ENCODE measurements around the gene SLC50A1.
"Not testable (repeated sequence)": the region's sequence is repeated elsewhere in the genome, so short reads cannot be mapped to it uniquely, and the experiment has no call there.

The SLC50A1 gene

DNA sequence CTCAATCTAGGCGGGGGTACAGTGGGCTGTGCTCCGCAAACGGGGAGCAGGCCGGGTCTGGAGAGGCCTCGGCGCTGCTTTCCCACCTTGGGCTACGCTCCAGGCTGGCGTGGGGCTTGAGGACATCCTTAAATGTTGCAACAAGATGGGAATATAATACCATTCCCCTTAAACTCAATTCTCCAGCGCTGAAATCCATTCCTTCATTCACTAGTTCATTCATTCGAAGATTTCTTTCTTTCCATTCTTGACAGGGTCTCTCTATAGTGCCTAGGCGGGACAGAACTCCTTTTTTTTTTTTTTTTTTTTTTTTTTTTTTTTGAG, 4.9 kb downstream of the SLC50A1 start:
- H3K4me3 ChIP-seq (ENCODE audit: low read depth in 1 of 2, low read length in 1 of 2) = peak overlapping the region; percentile 65 to 87
- no peaks in the 10 kb centered on the region for H3K27me3 ChIP-seq
- TF ChIP-seq, protein P1, sequence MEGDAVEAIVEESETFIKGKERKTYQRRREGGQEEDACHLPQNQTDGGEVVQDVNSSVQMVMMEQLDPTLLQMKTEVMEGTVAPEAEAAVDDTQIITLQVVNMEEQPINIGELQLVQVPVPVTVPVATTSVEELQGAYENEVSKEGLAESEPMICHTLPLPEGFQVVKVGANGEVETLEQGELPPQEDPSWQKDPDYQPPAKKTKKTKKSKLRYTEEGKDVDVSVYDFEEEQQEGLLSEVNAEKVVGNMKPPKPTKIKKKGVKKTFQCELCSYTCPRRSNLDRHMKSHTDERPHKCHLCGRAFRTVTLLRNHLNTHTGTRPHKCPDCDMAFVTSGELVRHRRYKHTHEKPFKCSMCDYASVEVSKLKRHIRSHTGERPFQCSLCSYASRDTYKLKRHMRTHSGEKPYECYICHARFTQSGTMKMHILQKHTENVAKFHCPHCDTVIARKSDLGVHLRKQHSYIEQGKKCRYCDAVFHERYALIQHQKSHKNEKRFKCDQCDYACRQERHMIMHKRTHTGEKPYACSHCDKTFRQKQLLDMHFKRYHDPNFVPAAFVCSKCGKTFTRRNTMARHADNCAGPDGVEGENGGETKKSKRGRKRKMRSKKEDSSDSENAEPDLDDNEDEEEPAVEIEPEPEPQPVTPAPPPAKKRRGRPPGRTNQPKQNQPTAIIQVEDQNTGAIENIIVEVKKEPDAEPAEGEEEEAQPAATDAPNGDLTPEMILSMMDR (IDR thresholded peaks at IDR 0.05) = no peak
- H3K4me1 ChIP-seq (ENCODE audit: control insufficient read depth in 1 of 2, insufficient read depth in 1 of 2, low read depth in 1 of 2, low read length in 1 of 2) = peaks cover 25 to 29% of the 10 kb centered on the region in 2 experiments
- H3K36me3 ChIP-seq = no peaks in the 10 kb centered on the region
- H3K9me3 ChIP-seq = no peaks in the 10 kb centered on the region
- peak overlapping the region; percentile 87 for H3K27ac ChIP-seq

DNA sequence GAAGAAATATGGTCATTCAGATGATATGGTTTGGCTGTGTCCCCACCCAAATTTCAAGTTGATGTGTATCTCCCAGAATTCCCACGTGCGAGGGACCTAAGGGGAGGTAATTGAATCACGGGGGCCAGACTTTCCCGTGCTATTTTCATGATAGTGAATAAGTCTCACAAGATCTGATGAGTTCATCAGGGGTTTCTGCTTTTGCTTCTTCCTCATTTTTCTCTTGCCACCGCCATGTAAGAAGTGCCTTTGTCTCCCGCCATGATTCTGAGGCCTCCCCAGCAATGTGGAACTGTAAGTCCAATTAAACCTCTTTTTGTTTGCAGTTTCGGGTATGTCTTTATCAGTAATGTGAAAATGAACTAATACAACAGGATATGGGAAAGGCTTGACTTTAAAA, 6.1 kb downstream of the SLC50A1 start:
- Histone ChIP-seq H3K9me3 (no peaks in the 10 kb centered on the region), H3K4me3 (ENCODE audit: low read depth in 1 of 2, low read length in 1 of 2) (no peak overlapping the region), H3K27ac (no peak overlapping the region), H3K36me3 (no peaks in the 10 kb centered on the region), H3K4me1 (ENCODE audit: control insufficient read depth in 1 of 2, insufficient read depth in 1 of 2, low read depth in 1 of 2, low read length in 1 of 2) (peaks cover 22 to 26% of the 10 kb centered on the region in 2 experiments), H3K27me3 (no peaks in the 10 kb centered on the region)
- TF ChIP-seq, protein P1 (IDR thresholded peaks at IDR 0.05) = no peak

DNA sequence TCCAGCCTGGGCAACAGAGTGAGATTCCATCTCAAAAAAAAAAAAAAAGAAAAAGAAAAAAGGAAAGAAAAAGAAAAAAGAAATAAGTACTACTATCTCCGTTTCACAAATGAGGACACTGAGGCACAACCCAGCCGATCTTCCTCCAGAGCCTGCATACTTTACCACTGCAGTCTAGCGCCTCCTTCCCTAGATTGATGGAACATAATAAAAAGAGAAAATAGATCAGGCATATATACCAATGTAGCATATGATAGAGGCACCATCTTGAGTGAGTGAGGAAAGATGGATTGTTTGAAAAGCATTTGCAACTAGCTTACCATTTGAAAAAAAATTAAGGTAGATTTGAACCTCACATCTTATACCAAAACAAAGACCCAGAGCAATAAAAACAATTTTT, 9.8 kb downstream of the SLC50A1 start:
- Histone ChIP-seq H3K27me3 (no peaks in the 10 kb centered on the region), H3K4me3 (ENCODE audit: low read depth in 1 of 2, low read length in 1 of 2) (no peak overlapping the region), H3K27ac (no peak overlapping the region), H3K36me3 (no peaks in the 10 kb centered on the region), H3K9me3 (no peaks in the 10 kb centered on the region), H3K4me1 (ENCODE audit: control insufficient read depth in 1 of 2, insufficient read depth in 1 of 2, low read depth in 1 of 2, low read length in 1 of 2) (peaks cover 2% of the 10 kb centered on the region in 2 experiments)
- TF ChIP-seq, protein P1 (IDR thresholded peaks at IDR 0.05) = no peak

DNA sequence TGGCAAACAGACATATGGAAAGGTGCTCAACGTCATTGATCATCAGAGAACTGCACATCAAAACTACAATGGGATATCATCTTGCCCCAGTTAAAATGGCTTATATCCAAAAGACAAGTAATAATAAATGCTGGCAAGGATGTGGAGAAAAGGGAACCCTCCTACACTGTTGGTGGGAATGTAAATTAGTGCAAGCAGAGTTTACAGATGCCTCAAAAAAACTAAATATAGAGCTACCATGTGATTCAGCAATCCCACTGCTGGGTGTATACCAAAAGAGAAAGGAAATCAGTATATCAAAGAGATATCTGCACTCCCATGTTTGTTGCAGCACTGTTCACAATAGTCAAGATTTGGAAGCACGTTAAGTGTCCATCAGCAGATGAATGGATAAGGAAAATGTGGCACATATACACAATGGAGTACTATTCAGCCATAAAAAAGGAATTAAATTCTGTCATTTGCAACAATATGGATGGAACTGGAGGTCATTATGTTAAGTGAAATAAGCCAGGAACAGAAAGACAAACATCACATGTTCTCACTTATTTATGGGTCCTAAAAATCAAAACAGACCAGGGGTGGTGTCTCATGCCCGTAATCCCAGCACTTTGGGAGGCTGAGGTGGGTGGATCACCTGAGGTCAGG, 20.5 kb downstream of the SLC50A1 start:
- H3K4me3 ChIP-seq (ENCODE audit: low read depth in 1 of 2, low read length in 1 of 2); H3K4me1 ChIP-seq (ENCODE audit: control insufficient read depth in 1 of 2, insufficient read depth in 1 of 2, low read depth in 1 of 2, low read length in 1 of 2); H3K27me3 ChIP-seq; H3K27ac ChIP-seq; H3K36me3 ChIP-seq; H3K9me3 ChIP-seq: not testable (repeated sequence)

DNA sequence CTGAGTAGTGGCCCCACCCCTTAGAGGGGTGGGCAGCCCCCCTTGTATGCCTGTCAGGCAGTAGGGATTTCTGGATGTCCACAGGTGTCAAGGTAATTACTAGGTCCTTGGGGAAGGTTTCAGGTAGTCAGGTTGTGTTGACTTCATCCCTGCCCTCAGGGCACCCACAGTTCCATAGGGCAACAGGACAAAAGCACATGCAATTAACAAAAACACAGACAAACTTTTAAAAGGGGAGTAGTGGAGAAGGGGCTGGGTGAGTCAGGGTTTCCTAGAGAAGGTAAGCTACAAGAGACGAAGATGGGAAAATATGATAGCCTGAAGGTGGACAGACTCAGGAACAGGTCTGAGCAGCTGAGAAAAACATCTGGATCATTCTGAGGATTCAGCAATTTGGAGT, 23.3 kb downstream of the SLC50A1 start:
- Histone ChIP-seq H3K27me3 (no peaks in the 10 kb centered on the region), H3K9me3 (no peaks in the 10 kb centered on the region), H3K4me1 (ENCODE audit: control insufficient read depth in 1 of 2, insufficient read depth in 1 of 2, low read depth in 1 of 2, low read length in 1 of 2) (no peaks in the 10 kb centered on the region), H3K27ac (no peak overlapping the region), H3K4me3 (ENCODE audit: low read depth in 1 of 2, low read length in 1 of 2) (no peak overlapping the region), H3K36me3 (no peaks in the 10 kb centered on the region)
- TF ChIP-seq, protein P1 (IDR thresholded peaks at IDR 0.05) = no peak

DNA sequence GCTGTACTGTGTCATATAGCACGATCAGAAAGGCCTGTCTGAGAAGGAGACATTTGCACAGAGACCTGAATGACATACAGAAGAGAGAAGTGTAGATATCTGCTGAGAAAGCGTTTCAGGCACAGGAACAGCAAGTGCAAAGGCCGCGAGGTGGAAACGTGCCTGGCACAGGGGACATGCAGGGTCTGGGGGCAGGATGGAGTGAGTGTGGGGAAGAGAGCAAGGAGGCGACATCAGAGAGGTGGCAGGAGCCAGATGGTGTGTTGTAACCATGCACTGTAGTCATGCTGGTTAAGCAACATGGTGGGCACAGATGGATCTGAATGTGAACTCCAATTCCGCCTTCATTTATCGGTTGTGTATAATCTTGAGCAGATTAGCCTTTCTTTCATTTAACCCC, 24.5 kb downstream of the SLC50A1 start:
- Histone ChIP-seq H3K4me1 (ENCODE audit: control insufficient read depth in 1 of 2, insufficient read depth in 1 of 2, low read depth in 1 of 2, low read length in 1 of 2) (no peaks in the 10 kb centered on the region), H3K36me3 (no peaks in the 10 kb centered on the region), H3K4me3 (ENCODE audit: low read depth in 1 of 2, low read length in 1 of 2) (no peak overlapping the region), H3K27ac (no peak overlapping the region), H3K9me3 (no peaks in the 10 kb centered on the region), H3K27me3 (no peaks in the 10 kb centered on the region)
- TF ChIP-seq, protein P1 (IDR thresholded peaks at IDR 0.05) = no peak

DNA sequence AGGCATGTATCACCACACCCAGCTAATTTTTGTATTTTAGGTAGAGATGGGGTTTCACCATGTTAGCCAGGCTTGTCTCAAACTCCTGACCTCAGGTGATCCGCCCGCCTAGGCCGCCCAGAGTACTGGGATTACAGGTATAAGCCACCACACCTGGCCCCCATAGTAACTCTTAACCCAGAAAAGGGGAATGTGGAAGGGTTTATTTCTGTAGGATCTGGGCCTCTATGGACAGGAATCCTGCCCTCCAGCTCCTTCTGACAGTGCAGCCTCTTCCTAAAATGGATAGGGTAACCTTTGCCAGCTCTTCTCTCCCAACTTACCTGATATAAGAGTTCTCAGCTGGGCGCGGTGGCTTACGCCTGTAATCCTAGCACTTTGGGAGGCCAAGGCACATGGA, 27.0 kb downstream of the SLC50A1 start:
- peaks cover 20% of the 10 kb centered on the region for H3K27me3 ChIP-seq
- not testable (repeated sequence) for H3K4me3 ChIP-seq (ENCODE audit: low read depth in 1 of 2, low read length in 1 of 2); H3K36me3 ChIP-seq; H3K9me3 ChIP-seq; H3K27ac ChIP-seq
- H3K4me1 ChIP-seq (ENCODE audit: control insufficient read depth in 1 of 2, insufficient read depth in 1 of 2, low read depth in 1 of 2, low read length in 1 of 2) = peaks cover 9 to 13% of the 10 kb centered on the region in 2 experiments

DNA sequence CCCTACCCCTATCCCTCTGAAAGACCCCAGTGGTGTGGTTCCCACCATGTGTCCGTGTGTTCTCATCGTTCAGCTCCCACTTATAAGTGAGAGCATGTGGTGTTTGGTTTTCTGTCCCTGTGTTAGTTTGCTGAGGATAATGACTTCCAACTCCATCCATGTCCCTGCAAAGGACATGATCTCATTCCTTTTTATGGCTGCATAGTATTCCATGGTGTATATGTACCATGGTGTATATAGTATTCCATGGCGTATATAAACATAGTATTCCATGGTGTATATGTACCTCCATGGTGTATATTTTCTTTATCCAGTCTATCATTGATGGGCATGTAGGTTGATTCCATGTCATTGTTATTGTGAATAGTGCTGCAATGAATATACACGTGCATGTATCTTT, 28.1 kb downstream of the SLC50A1 start:
- not testable (repeated sequence) for H3K9me3 ChIP-seq; H3K27ac ChIP-seq; H3K36me3 ChIP-seq; H3K4me3 ChIP-seq (ENCODE audit: low read depth in 1 of 2, low read length in 1 of 2)
- H3K4me1 ChIP-seq (ENCODE audit: control insufficient read depth in 1 of 2, insufficient read depth in 1 of 2, low read depth in 1 of 2, low read length in 1 of 2) = peaks cover 13 to 18% of the 10 kb centered on the region in 2 experiments
- peaks cover 21% of the 10 kb centered on the region for H3K27me3 ChIP-seq

DNA sequence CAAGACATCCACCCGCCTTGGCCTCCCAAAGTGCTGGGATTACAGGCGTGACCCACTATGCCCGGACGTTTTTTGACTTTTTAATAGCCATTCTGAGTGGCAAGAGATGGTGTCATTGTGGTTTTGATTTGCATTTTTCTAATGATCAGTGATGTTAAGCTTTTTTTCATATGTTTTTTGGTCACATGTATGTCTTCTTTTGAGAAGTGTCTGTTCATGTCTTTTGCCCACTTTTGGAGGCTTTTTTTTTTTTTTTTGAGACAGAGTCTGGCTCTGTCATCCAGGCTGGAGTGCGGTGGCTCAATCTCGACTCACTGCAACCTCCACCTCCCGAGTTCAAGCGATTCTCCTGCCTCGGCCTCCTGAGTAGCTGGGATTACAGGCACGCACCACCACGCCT, 29.0 kb downstream of the SLC50A1 start:
- H3K27ac ChIP-seq; H3K9me3 ChIP-seq; H3K4me3 ChIP-seq (ENCODE audit: low read depth in 1 of 2, low read length in 1 of 2): not testable (repeated sequence)
- peaks cover 10% of the 10 kb centered on the region for H3K36me3 ChIP-seq
- H3K4me1 ChIP-seq (ENCODE audit: control insufficient read depth in 1 of 2, insufficient read depth in 1 of 2, low read depth in 1 of 2, low read length in 1 of 2) = peaks cover 13 to 18% of the 10 kb centered on the region in 2 experiments
- peaks cover 21% of the 10 kb centered on the region for H3K27me3 ChIP-seq

Data from neutrophil (primary cell).